G401 (cell line): ENCODE measurements around the gene USP6NL. TPM values are rescaled to one million over a fixed set of nuclear protein-coding genes. Genes with fewer than 3 reads are reported as not detected.

Source experiments
- DNase-seq: peaks from one replicate; pipeline ENCODE4 v3.0.0-alpha.2; 2015; ENCODE audit warnings: low spot score
- in situ Hi-C: cut with HindIII; loops from 2 replicates; pipeline ENCODE4 v1.10.0; 2016; ENCODE audit warnings: low sequenced_read_pairs, mixed read lengths
- total RNA-seq: library from RNA; depleted of rRNA; stranded (reverse); fragments of >200 nt; shearing (Covaris generic); gene quantifications from 2 replicates; pipeline ENCODE4 v1.2.3, GENCODE V29; 2014

USP6NL gene
- total RNA-seq, 1 experiment from 2014 or later: 9.3 TPM

- in situ Hi-C loops: no loop called here
- DNase-seq: no peak
Observed at GRCh38 chr10:11529276-11529903, 82.1 kb downstream of the USP6NL start.

- DNase-seq: no peak
- in situ Hi-C loops: no loop called here
Observed at GRCh38 chr10:11528286-11528685, 83.2 kb downstream of the USP6NL start.

GRCh38 chr10:11527691-11528255 is 83.7 kb downstream of the USP6NL start:
- no peak for DNase-seq
- in situ Hi-C loops: no loop called here

GRCh38 chr10:11527068-11527467 is 84.4 kb downstream of the USP6NL start:
- DNase-seq: no peak
- in situ Hi-C loops: no loop called here

- no peak for DNase-seq
- in situ Hi-C loops: no loop called here
Observed at GRCh38 chr10:11525503-11525902, 85.9 kb downstream of the USP6NL start.

GRCh38 chr10:11522821-11523245 is 88.6 kb downstream of the USP6NL start:
- in situ Hi-C loops: no loop called here
- DNase-seq: no peak

- no peak for DNase-seq
- in situ Hi-C loops: no loop called here
Observed at GRCh38 chr10:11521860-11522259, 89.6 kb downstream of the USP6NL start.

- in situ Hi-C loops: no loop called here
- DNase-seq: no peak
Observed at GRCh38 chr10:11520892-11521291, 90.6 kb downstream of the USP6NL start.

GRCh38 chr10:11517150-11517549 is 94.3 kb downstream of the USP6NL start:
- DNase-seq: no peak
- in situ Hi-C loops: no loop called here

- in situ Hi-C loops: no loop called here
- no peak for DNase-seq
Observed at GRCh38 chr10:11516431-11516746, 95.1 kb downstream of the USP6NL start.

- in situ Hi-C loops: no loop called here
- DNase-seq: peak; percentile 71
Observed at GRCh38 chr10:11515596-11516430, 95.6 kb downstream of the USP6NL start.

GRCh38 chr10:11513727-11514126 is 97.7 kb downstream of the USP6NL start:
- DNase-seq: no peak
- in situ Hi-C loops: no loop called here

GRCh38 chr10:11512596-11512995 is 98.9 kb downstream of the USP6NL start:
- peak; percentile 73 for DNase-seq
- in situ Hi-C loops: no loop called here

GRCh38 chr10:11511321-11511720 is 100.1 kb downstream of the USP6NL start:
- in situ Hi-C loops: no loop called here
- peak; percentile 29 for DNase-seq

- in situ Hi-C loops: no loop called here
- peak; percentile 76 for DNase-seq
Observed at GRCh38 chr10:11510736-11511135, 100.7 kb downstream of the USP6NL start.

GRCh38 chr10:11510281-11510680 is 101.2 kb downstream of the USP6NL start:
- no peak for DNase-seq
- in situ Hi-C loops: no loop called here

GRCh38 chr10:11509036-11509435 is 102.4 kb downstream of the USP6NL start:
- no peak for DNase-seq
- in situ Hi-C loops: no loop called here

- DNase-seq: no peak
- in situ Hi-C loops: no loop called here
Observed at GRCh38 chr10:11506247-11506789, 105.1 kb downstream of the USP6NL start.

GRCh38 chr10:11505639-11506038 is 105.8 kb downstream of the USP6NL start:
- in situ Hi-C loops: no loop called here
- peak; percentile 11 for DNase-seq

GRCh38 chr10:11504566-11505285 is 106.7 kb downstream of the USP6NL start:
- DNase-seq: no peak
- in situ Hi-C loops: no loop called here
